HepG2 (cell line): Measurements from ENCODE around the gene MAN1C1. TPM values are rescaled to one million over a fixed set of nuclear protein-coding genes. Genes with fewer than 3 reads are reported as not detected.

ENCODE experiments used
- ATAC-seq: fragments of 200-7000 bp; cut with Tn5 transposase; 3 replicates; pipeline ENCODE4 v1.9.1; 2020; ENCODE audit warnings: mild to moderate bottlenecking, moderate library complexity
- BruUV-seq: library from RNA; stranded (reverse); fragments of 400-500 nt; replicated peaks from 2 replicates; lab custom pipeline; 2021; lab: Mats Ljungman, UMichigan
- CTCF ChIA-PET: fragments of 300-600 bp; formaldehyde crosslinking; extraction: SDS; loops from one replicate; lab custom pipeline; 2021; ENCODE audit warnings: low total read pairs, inconsistent platforms, low intra/inter-chr PET ratio; lab: Yijun Ruan, JAX
- POLR2A ChIA-PET: fragments of 350-600 bp; sonication (Branson Sonifier 250); formaldehyde crosslinking; loops from one replicate; lab custom pipeline; 2020; ENCODE audit warnings: antibody characterized with exemption, inconsistent platforms; lab: Yijun Ruan, JAX
- DNase-seq: peaks from one replicate; pipeline ENCODE4 v3.0.0-alpha.2; 2015; ENCODE audit warnings: low spot score
- FAIRE-seq: peaks from 3 replicates; lab custom pipeline; 2011; peaks lifted over from hg19 to GRCh38; lab: Jason Lieb, UNC
- H2AFZ ChIP-seq: one replicate; pipeline ENCODE4 v1.6.1; 2011; ENCODE audit warnings: low read length, inconsistent platforms
- H3K27ac ChIP-seq: fragments of 300-600 bp; 3 replicates; pipeline ENCODE4 v1.8.0; 2011; ENCODE audit warnings: mixed run types, mild to moderate bottlenecking, mixed read lengths, low read length, inconsistent platforms; ENCODE audit not compliant: insufficient read depth; ENCODE audit errors: extremely low read length
- H3K27me3 ChIP-seq, 2 experiments: fragments of 200-600 bp in 1 of 2; 2 replicates in 1 of 2; 3 replicates in 1 of 2; pipeline versions ENCODE4 v1.6.0 to v1.8.0; 2011; ENCODE audit warnings: low read length in 2 of 2, mild to moderate bottlenecking in 2 of 2, moderate library complexity in 2 of 2, inconsistent platforms in 1 of 2; ENCODE audit not compliant: insufficient read depth in 2 of 2, control insufficient read depth in 1 of 2
- H3K36me3 ChIP-seq, 2 experiments: fragments of 200-600 bp in 1 of 2; replicated peaks in 1 of 2; 2 replicates in 1 of 2; 3 replicates in 1 of 2; pipeline versions ENCODE4 v1.5.1 to v1.8.0; 2011; ENCODE audit warnings: low read length in 2 of 2, inconsistent platforms in 1 of 2; ENCODE audit not compliant: insufficient read depth in 2 of 2, control insufficient read depth in 1 of 2
- H3K4me1 ChIP-seq: 2 replicates; pipeline ENCODE4 v1.5.1; 2012; ENCODE audit warnings: low read length, inconsistent platforms; ENCODE audit not compliant: insufficient read depth
- H3K4me2 ChIP-seq: 2 replicates; pipeline ENCODE4 v1.6.0; 2011; ENCODE audit warnings: low read depth, low read length, inconsistent platforms
- H3K4me3 ChIP-seq, 3 experiments: fragments of 200-600 bp in 1 of 3; sonication (generic), shearing (Covaris generic) in 1 of 3; replicated peaks in 1 of 3; 2 replicates each; pipeline ENCODE4 v1.5.1; 2011 to 2016; ENCODE audit warnings: low read length in 3 of 3, inconsistent platforms in 2 of 3, low read depth in 2 of 3, mild to moderate bottlenecking in 2 of 3, control low read depth in 1 of 3, mixed read lengths in 1 of 3; ENCODE audit not compliant: insufficient read depth in 1 of 3
- H3K79me2 ChIP-seq: one replicate; pipeline ENCODE4 v1.6.1; 2011; ENCODE audit warnings: low read length, inconsistent platforms; ENCODE audit not compliant: insufficient read depth
- H3K9ac ChIP-seq: 2 replicates; pipeline ENCODE4 v1.6.0; 2011; ENCODE audit warnings: mild to moderate bottlenecking, low read depth, low read length, inconsistent platforms; ENCODE audit not compliant: insufficient read depth
- H3K9me3 ChIP-seq: 2 replicates; pipeline ENCODE4 v1.5.1; 2012; ENCODE audit warnings: mild to moderate bottlenecking, low read length
- H4K20me1 ChIP-seq: 2 replicates; pipeline ENCODE4 v1.6.0; 2011; ENCODE audit warnings: inconsistent platforms, mild to moderate bottlenecking, low read length, moderate library complexity; ENCODE audit not compliant: insufficient read depth
- CREBL2 ChIP-seq: sonication (generic); formaldehyde crosslinking; IDR thresholded peaks from 2 replicates; pipeline ENCODE4 v1.8.1; 2023; ENCODE audit warnings: missing genetic modification reagents, mild to moderate bottlenecking, borderline replicate concordance
- DNMT1 ChIP-seq: sonication (generic); formaldehyde crosslinking; IDR thresholded peaks from 2 replicates; pipeline ENCODE4 v1.5.1; 2020; ENCODE audit warnings: mild to moderate bottlenecking, missing genetic modification reagents
- GTF3A ChIP-seq: sonication (generic); formaldehyde crosslinking; conservative IDR thresholded peaks from 2 replicates; pipeline ENCODE4 v1.4.0; 2020; ENCODE audit warnings: mild to moderate bottlenecking, missing genetic modification reagents
- JUN ChIP-seq: sonication (generic); formaldehyde crosslinking; IDR thresholded peaks from 2 replicates; pipeline ENCODE4 v1.4.0; 2020; ENCODE audit warnings: mild to moderate bottlenecking, missing genetic modification reagents
- KLF9 ChIP-seq: IDR thresholded peaks from 2 replicates; pipeline ENCODE4 v1.6.1; 2016; ENCODE audit warnings: low read depth
- MAFG ChIP-seq: sonication (generic); formaldehyde crosslinking; IDR thresholded peaks from 2 replicates; pipeline ENCODE4 v1.5.1; 2020; ENCODE audit warnings: mild to moderate bottlenecking, missing genetic modification reagents
- PRDM4 ChIP-seq: sonication (generic); formaldehyde crosslinking; IDR thresholded peaks from 2 replicates; pipeline ENCODE4 v1.9.0; 2021; ENCODE audit warnings: missing genetic modification reagents, borderline replicate concordance
- RARA ChIP-seq: IDR thresholded peaks from 2 replicates; pipeline ENCODE4 v1.6.1; 2016; ENCODE audit warnings: missing genetic modification reagents, missing compliant biosample characterization
- STAT6 ChIP-seq: sonication (generic); formaldehyde crosslinking; IDR thresholded peaks from 2 replicates; pipeline ENCODE4 v1.4.0; 2020; ENCODE audit warnings: missing genetic modification reagents, mild to moderate bottlenecking, borderline replicate concordance
- TBX2 ChIP-seq: sonication (generic); formaldehyde crosslinking; IDR thresholded peaks from 2 replicates; pipeline ENCODE4 v1.5.0; 2020; ENCODE audit warnings: missing genetic modification reagents, mild to moderate bottlenecking, borderline replicate concordance
- ZC3H4 ChIP-seq: sonication (generic); formaldehyde crosslinking; IDR thresholded peaks from 2 replicates; pipeline ENCODE4 v1.4.0; 2020; ENCODE audit warnings: missing genetic modification reagents, borderline replicate concordance
- ZFP62 ChIP-seq: sonication (generic); formaldehyde crosslinking; IDR thresholded peaks from 2 replicates; pipeline ENCODE4 v1.4.0; 2020; ENCODE audit warnings: missing genetic modification reagents
- ZNF230 ChIP-seq: sonication (generic); formaldehyde crosslinking; IDR thresholded peaks from 2 replicates; pipeline ENCODE4 v1.4.0; 2020; ENCODE audit warnings: mild to moderate bottlenecking, missing genetic modification reagents
- ZNF264 ChIP-seq: sonication (generic); formaldehyde crosslinking; IDR thresholded peaks from 2 replicates; pipeline ENCODE4 v1.4.0; 2020; ENCODE audit warnings: missing genetic modification reagents
- ZNF296 ChIP-seq: sonication (generic); formaldehyde crosslinking; conservative IDR thresholded peaks from 2 replicates; pipeline ENCODE4 v1.5.0; 2020; ENCODE audit warnings: mild to moderate bottlenecking, missing genetic modification reagents
- ZNF350 ChIP-seq: sonication (generic); formaldehyde crosslinking; IDR thresholded peaks from 2 replicates; pipeline ENCODE4 v1.4.0; 2020; ENCODE audit warnings: mild to moderate bottlenecking, low read depth, missing genetic modification reagents, borderline replicate concordance
- ZNF550 ChIP-seq: sonication (generic); formaldehyde crosslinking; IDR thresholded peaks from 2 replicates; pipeline ENCODE4 v1.4.0; 2020; ENCODE audit warnings: mild to moderate bottlenecking, missing genetic modification reagents, borderline replicate concordance
- ZNF597 ChIP-seq: sonication (generic); formaldehyde crosslinking; IDR thresholded peaks from 2 replicates; pipeline ENCODE4 v1.5.0; 2020; ENCODE audit warnings: missing genetic modification reagents
- ZNF674 ChIP-seq: sonication (generic); formaldehyde crosslinking; IDR thresholded peaks from 2 replicates; pipeline ENCODE4 v1.5.0; 2020; ENCODE audit warnings: low read depth, mild to moderate bottlenecking, missing genetic modification reagents
- WGBS: methylation state at CpG from one replicate; pipeline ENCODE4 v1.1.6; 2017; ENCODE audit warnings: low lambda C conversion rate; 5-methylcytosine and 5-hydroxymethylcytosine counted together
- in situ Hi-C: cut with HindIII; loops from 2 replicates; pipeline ENCODE4 v1.10.0; 2017; ENCODE audit warnings: low pct_unique_long_range_greater_than_20kb; ENCODE audit not compliant: extremely low pct_ligation_motif_present
- intact Hi-C: fragments of 100-400 bp; cut with micrococcal nuclease; formaldehyde crosslinking; loops from one replicate; pipeline ENCODE4 v1.10.0; 2022; ENCODE audit not compliant: unreplicated experiment
- polyA plus RNA-seq, 8 experiments: library from polyadenylated mRNA; depleted of rRNA in 3 of 8; stranded (reverse) in 7 of 8; unstranded in 1 of 8; fragments of >200 nt; fragmentation: Illumina TruSeq in 4 of 8; extraction: Trizol in 4 of 8; gene quantifications; 2 replicates each; pipeline versions ENCODE4 v1.2.1 to v1.2.3, GENCODE V29; 2011 to 2016; ENCODE audit warnings: low read depth in 4 of 8, missing spikeins in 1 of 8, mixed read lengths in 1 of 8; ENCODE audit not compliant: insufficient read depth in 1 of 8
- total RNA-seq, 5 experiments: library from RNA; depleted of rRNA; stranded (reverse); fragments of >200 nt; fragmentation: Illumina TruSeq; extraction: Trizol; gene quantifications; 2 replicates each; pipeline ENCODE4 v1.2.3, GENCODE V29; 2016; ENCODE audit warnings: low read depth in 1 of 5

The MAN1C1 gene
- total and polyA plus RNA-seq, 2 of the 13 experiments (the other 11 are each of a cell fraction or from before 2014, with no cell fraction given): 0.18 to 0.49 TPM

- H3K36me3 ChIP-seq: no peaks in the 10 kb centered on the region
- no peak overlapping the region for H3K4me3 ChIP-seq
- no peaks in the 10 kb centered on the region for H3K9me3 ChIP-seq
- TF ChIP-seq TBX2 (CRISPR knock-in tag) (no peak), ZC3H4 (no peak), DNMT1 (CRISPR knock-in tag) (no peak), ZNF230 (CRISPR knock-in tag) (no peak), CREBL2 (CRISPR knock-in tag) (no peak), KLF9 (CRISPR knock-in tag) (no peak), ZNF296 (no peak), ZNF674 (no peak), PRDM4 (CRISPR knock-in tag) (no peak), ZFP62 (CRISPR knock-in tag) (no peak), STAT6 (CRISPR knock-in tag) (no peak), JUN (no peak), GTF3A (no peak), RARA (CRISPR knock-in tag) (no peak), ZNF350 (CRISPR knock-in tag) (no peak), ZNF597 (no peak), ZNF550 (CRISPR knock-in tag) (no peak), MAFG (no peak), ZNF264 (CRISPR knock-in tag) (no peak)
- no peak overlapping the region for H3K9ac ChIP-seq
- 24% methylated on average over 4 of the region's 6 CpGs for WGBS
- DNase-seq (no peak), ATAC-seq (no peak), FAIRE-seq (no peak)
- intact Hi-C loops: no loop called here
- no peaks in the 10 kb centered on the region for H3K79me2 ChIP-seq
- H3K27me3 ChIP-seq: peaks cover 11 to 62% of the 10 kb centered on the region in 2 experiments
- no peak overlapping the region for H3K27ac ChIP-seq
- CTCF ChIA-PET: no interaction called here
- H3K4me2 ChIP-seq: no peak overlapping the region
- in situ Hi-C loops: loop anchor here (25.0 kb wide), 1 partner anchor 190 kb away; the partner anchor contains the start of genes MTFR1L and SELENON
- H3K4me1 ChIP-seq: peaks cover 10% of the 10 kb centered on the region
- no peak overlapping the region for H2AFZ ChIP-seq
- POLR2A ChIA-PET: no interaction called here
- no TSS peak for BruUV-seq
- no peaks in the 10 kb centered on the region for H4K20me1 ChIP-seq
Observed at GRCh38 chr1:25622531-25622930, 5.9 kb downstream of the MAN1C1 start.
